Measurements from ENCODE around the gene VAC14. TPM values are rescaled to one million over a fixed set of nuclear protein-coding genes. Genes with fewer than 3 reads are reported as not detected.
A peak's percentile ranks its signal among the peaks of the same experiment; 100 is the strongest.

The VAC14 gene
- total and polyA plus RNA-seq, 4 donors, result 27.6 to 60.8 (median 50.9) TPM

- WGBS, 2 donors, result 63 to 78% methylated on average over 9 of the region's 9 CpGs
- no peaks in the 10 kb centered on the region for H3K27me3 ChIP-seq (ENCODE audit: control insufficient read depth in 3 of 3, insufficient read depth in 3 of 3, low read length in 2 of 3)
- H3K4me1 ChIP-seq (ENCODE audit: control insufficient read depth in 5 of 5, insufficient read depth in 5 of 5, low read length in 5 of 5), result peaks cover 11 to 64% (median 33%) of the 10 kb centered on the region in 5 donors
- no peak overlapping the region for H3K4me3 ChIP-seq
- no peak for ATAC-seq (ENCODE audit: insufficient read depth, low FRiP score)
- H3K27ac ChIP-seq (ENCODE audit: low read depth in 1 of 2, low read length in 1 of 2), result peak overlapping the region in 1 of 2 donors; percentile 93
- DNase-seq, result peak in 1 of 3 donors; percentile 34
- H3K36me3 ChIP-seq (ENCODE audit: control insufficient read depth in 4 of 4, insufficient read depth in 4 of 4, low read length in 4 of 4), result peaks cover 0 to 7% (median 0%) of the 10 kb centered on the region in 4 donors
- TF ChIP-seq, protein P1, sequence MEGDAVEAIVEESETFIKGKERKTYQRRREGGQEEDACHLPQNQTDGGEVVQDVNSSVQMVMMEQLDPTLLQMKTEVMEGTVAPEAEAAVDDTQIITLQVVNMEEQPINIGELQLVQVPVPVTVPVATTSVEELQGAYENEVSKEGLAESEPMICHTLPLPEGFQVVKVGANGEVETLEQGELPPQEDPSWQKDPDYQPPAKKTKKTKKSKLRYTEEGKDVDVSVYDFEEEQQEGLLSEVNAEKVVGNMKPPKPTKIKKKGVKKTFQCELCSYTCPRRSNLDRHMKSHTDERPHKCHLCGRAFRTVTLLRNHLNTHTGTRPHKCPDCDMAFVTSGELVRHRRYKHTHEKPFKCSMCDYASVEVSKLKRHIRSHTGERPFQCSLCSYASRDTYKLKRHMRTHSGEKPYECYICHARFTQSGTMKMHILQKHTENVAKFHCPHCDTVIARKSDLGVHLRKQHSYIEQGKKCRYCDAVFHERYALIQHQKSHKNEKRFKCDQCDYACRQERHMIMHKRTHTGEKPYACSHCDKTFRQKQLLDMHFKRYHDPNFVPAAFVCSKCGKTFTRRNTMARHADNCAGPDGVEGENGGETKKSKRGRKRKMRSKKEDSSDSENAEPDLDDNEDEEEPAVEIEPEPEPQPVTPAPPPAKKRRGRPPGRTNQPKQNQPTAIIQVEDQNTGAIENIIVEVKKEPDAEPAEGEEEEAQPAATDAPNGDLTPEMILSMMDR (IDR thresholded peaks at IDR 0.05; ENCODE audit: control extremely low read depth, extremely low read depth), result no peak
- H3K9me3 ChIP-seq (ENCODE audit: control insufficient read depth in 4 of 4, insufficient read depth in 3 of 4, low read length in 3 of 4), result no peaks in the 10 kb centered on the region
- H3K9ac ChIP-seq (ENCODE audit: insufficient read depth in 1 of 2, low read length in 2 of 2), result no peak overlapping the region
Measured at GRCh38 chr16:70749006-70749678, 51.8 kb downstream of the VAC14 start.

DNA sequence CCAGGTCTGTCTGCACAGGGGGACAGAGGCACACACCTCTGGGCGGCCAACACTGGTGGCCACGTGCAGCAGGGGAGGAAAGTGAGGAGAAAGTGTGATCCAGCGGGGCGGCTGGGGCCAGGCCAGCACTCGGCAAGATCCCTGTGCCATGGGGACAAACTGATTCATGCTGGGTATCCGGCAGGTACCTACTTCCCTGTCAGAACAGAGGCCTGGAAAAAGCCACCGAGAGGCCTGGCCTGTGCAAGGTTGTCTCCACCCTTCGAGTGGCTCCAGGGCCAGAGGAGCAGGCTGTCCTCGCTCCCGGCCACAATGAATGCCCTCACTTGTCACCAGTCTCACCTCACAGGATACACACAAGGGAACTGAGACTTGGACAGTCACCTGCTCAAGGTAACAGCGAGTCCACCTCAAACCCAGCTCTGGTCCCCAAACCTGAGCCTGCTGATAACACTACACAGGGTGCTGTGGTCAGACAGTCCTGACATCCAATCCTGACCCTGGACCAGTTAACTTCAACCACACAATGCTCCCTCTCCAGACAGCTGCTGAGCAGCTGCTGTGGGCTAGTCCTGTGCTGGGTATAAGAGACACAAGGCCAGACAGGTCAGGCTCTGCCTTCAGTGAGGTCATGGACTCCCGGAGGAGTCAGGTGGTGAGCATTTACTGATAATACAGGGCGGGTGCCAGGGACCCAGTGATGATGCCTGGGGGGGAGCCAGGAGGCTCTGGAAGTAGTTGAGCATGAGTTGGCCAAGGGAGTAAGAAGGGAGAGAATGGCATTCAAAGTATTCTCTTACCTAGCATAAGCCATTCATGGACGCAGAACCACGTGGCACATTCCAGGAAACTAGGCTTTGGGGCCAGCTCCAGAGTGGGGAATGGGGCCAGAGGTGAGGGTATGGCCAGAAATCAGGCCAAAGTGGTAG lies 53.0 kb downstream of the VAC14 start:
- TF ChIP-seq, protein P1 (IDR thresholded peaks at IDR 0.05; ENCODE audit: control extremely low read depth, extremely low read depth), result no peak
- peak; percentile 12 for ATAC-seq (ENCODE audit: insufficient read depth, low FRiP score)
- no peak overlapping the region for H3K4me3 ChIP-seq
- WGBS, 2 donors, result 87 to 94% methylated on average over 15 of the region's 15 CpGs
- no peaks in the 10 kb centered on the region for H3K9me3 ChIP-seq (ENCODE audit: control insufficient read depth in 4 of 4, insufficient read depth in 3 of 4, low read length in 3 of 4)
- no peak for DNase-seq
- no peaks in the 10 kb centered on the region for H3K27me3 ChIP-seq (ENCODE audit: control insufficient read depth in 3 of 3, insufficient read depth in 3 of 3, low read length in 2 of 3)
- H3K4me1 ChIP-seq (ENCODE audit: control insufficient read depth in 5 of 5, insufficient read depth in 5 of 5, low read length in 5 of 5), result peaks cover 11 to 64% (median 27%) of the 10 kb centered on the region in 5 donors
- H3K9ac ChIP-seq (ENCODE audit: insufficient read depth in 1 of 2, low read length in 2 of 2), result no peak overlapping the region
- H3K36me3 ChIP-seq (ENCODE audit: control insufficient read depth in 4 of 4, insufficient read depth in 4 of 4, low read length in 4 of 4), result peaks cover 0 to 8% (median 1%) of the 10 kb centered on the region in 4 donors
- peak overlapping the region in 1 of 2 donors; percentile 84 for H3K27ac ChIP-seq (ENCODE audit: low read depth in 1 of 2, low read length in 1 of 2)

GRCh38 chr16:70746708-70747424 lies 54.1 kb downstream of the VAC14 start:
- Histone ChIP-seq H3K36me3 (ENCODE audit: control insufficient read depth in 4 of 4, insufficient read depth in 4 of 4, low read length in 4 of 4) (peaks cover 0 to 6% (median 3%) of the 10 kb centered on the region in 4 donors), H3K4me3 (no peak overlapping the region), H3K9me3 (ENCODE audit: control insufficient read depth in 4 of 4, insufficient read depth in 3 of 4, low read length in 3 of 4) (no peaks in the 10 kb centered on the region), H3K27me3 (ENCODE audit: control insufficient read depth in 3 of 3, insufficient read depth in 3 of 3, low read length in 2 of 3) (no peaks in the 10 kb centered on the region), H3K9ac (ENCODE audit: insufficient read depth in 1 of 2, low read length in 2 of 2) (no peak overlapping the region), H3K4me1 (ENCODE audit: control insufficient read depth in 5 of 5, insufficient read depth in 5 of 5, low read length in 5 of 5) (peaks cover 10 to 58% (median 25%) of the 10 kb centered on the region in 5 donors), H3K27ac (ENCODE audit: low read depth in 1 of 2, low read length in 1 of 2) (peak overlapping the region in 1 of 2 donors; percentile 95)
- ATAC-seq (ENCODE audit: insufficient read depth, low FRiP score) (peak; percentile 55), DNase-seq (peak; percentile 35 to 75 (median 51))
- 33 to 37% methylated on average over 15 of the region's 15 CpGs for WGBS, 2 donors
- TF ChIP-seq, protein P1 (IDR thresholded peaks at IDR 0.05; ENCODE audit: control extremely low read depth, extremely low read depth), result no peak

Measured in lung (tissue), 12 donors.